GM12875 (cell line): ENCODE data around the gene INPPL1.

Experiments used
- H3K4me3 ChIP-seq: one replicate; pipeline ENCODE4 v1.5.1; 2011; ENCODE audit warnings: low read depth, low read length, control low read depth
- CTCF ChIP-seq: IDR thresholded peaks from 2 replicates; pipeline ENCODE4 v1.5.1; 2011; ENCODE audit warnings: low read depth, mild to moderate bottlenecking, control low read depth, inconsistent platforms, low read length, moderate library complexity, borderline replicate concordance; ENCODE audit not compliant: insufficient read depth

The INPPL1 gene

GRCh38 chr11:72230764-72231365, 6.3 kb downstream of the INPPL1 start:
- no peak for TF ChIP-seq CTCF
- no peak overlapping the region for H3K4me3 ChIP-seq

GRCh38 chr11:72231396-72232259, 7.1 kb downstream of the INPPL1 start:
- no peak for TF ChIP-seq CTCF
- no peak overlapping the region for H3K4me3 ChIP-seq

GRCh38 chr11:72232260-72233055, 7.9 kb downstream of the INPPL1 start:
- no peak overlapping the region for H3K4me3 ChIP-seq
- TF ChIP-seq CTCF, result no peak

- H3K4me3 ChIP-seq, result no peak overlapping the region
Measured at GRCh38 chr11:72233056-72233772, 8.6 kb downstream of the INPPL1 start.

GRCh38 chr11:72233773-72234513, 9.4 kb downstream of the INPPL1 start:
- no peak overlapping the region for H3K4me3 ChIP-seq
- no peak for TF ChIP-seq CTCF

More at GRCh38 chr11:72233056-72233772, 8.6 kb downstream of the INPPL1 start:
- TF ChIP-seq CTCF, result no peak

- no peak overlapping the region for H3K4me3 ChIP-seq
- no peak for TF ChIP-seq CTCF
Measured at GRCh38 chr11:72234514-72234830, 9.9 kb downstream of the INPPL1 start.
